CD14-positive monocyte (primary cell): Measurements from ENCODE around the gene JAK1. TPM values are rescaled to one million over a fixed set of nuclear protein-coding genes. Genes with fewer than 3 reads are reported as not detected.

Experiments
- DNase-seq, 3 donors: peaks; one replicate each; pipeline ENCODE4 v3.0.0-alpha.2; 2011 to 2022
- H2AFZ ChIP-seq: 2 replicates; pipeline ENCODE4 v1.6.0; 2012; ENCODE audit warnings: mild to moderate bottlenecking, low read depth, low read length, inconsistent platforms; ENCODE audit not compliant: insufficient read depth, poor library complexity, severe bottlenecking
- H3K27ac ChIP-seq, 2 donors: 1 replicate in 1 of 2; 2 replicates in 1 of 2; pipeline ENCODE4 v1.5.1; 2012 to 2013; ENCODE audit warnings: low read length in 2 of 2, control low read depth in 1 of 2, inconsistent platforms in 1 of 2, low read depth in 1 of 2, mild to moderate bottlenecking in 1 of 2
- H3K27me3 ChIP-seq, 2 donors: one replicate each; pipeline versions ENCODE4 v1.6.0 to v1.6.1; 2011 to 2013; ENCODE audit warnings: low read length in 2 of 2; ENCODE audit not compliant: control insufficient read depth in 2 of 2, insufficient read depth in 2 of 2
- H3K36me3 ChIP-seq, 2 donors: replicated peaks in 1 of 2; 1 replicate in 1 of 2; 2 replicates in 1 of 2; pipeline versions ENCODE4 v1.5.1 to v1.6.1; 2012 to 2013; ENCODE audit warnings: low read length in 2 of 2, control low read depth in 1 of 2, inconsistent platforms in 1 of 2, mild to moderate bottlenecking in 1 of 2; ENCODE audit not compliant: insufficient read depth in 2 of 2, control insufficient read depth in 1 of 2
- H3K4me1 ChIP-seq, 2 donors: 1 replicate in 1 of 2; 2 replicates in 1 of 2; pipeline versions ENCODE4 v1.5.1 to v1.6.1; 2012 to 2013; ENCODE audit warnings: low read length in 2 of 2, control low read depth in 1 of 2, inconsistent platforms in 1 of 2, mild to moderate bottlenecking in 1 of 2, moderate library complexity in 1 of 2; ENCODE audit not compliant: insufficient read depth in 2 of 2, control insufficient read depth in 1 of 2
- H3K4me2 ChIP-seq: replicated peaks from 2 replicates; pipeline ENCODE3; 2012; ENCODE audit warnings: low read length, moderate library complexity, mild to moderate bottlenecking; ENCODE audit not compliant: poor library complexity, severe bottlenecking; ENCODE audit errors: extremely low read depth
- H3K4me3 ChIP-seq, 3 experiments: fragments of 200-600 bp in 1 of 3; sonication (generic) in 1 of 3; replicated peaks in 1 of 3; 1 replicate in 2 of 3; 2 replicates in 1 of 3; pipeline ENCODE4 v1.5.1; 2011 to 2013; ENCODE audit warnings: low read length in 3 of 3, mild to moderate bottlenecking in 3 of 3, control low read depth in 2 of 3, low read depth in 2 of 3, inconsistent platforms in 1 of 3, moderate library complexity in 1 of 3
- H3K79me2 ChIP-seq: 2 replicates; pipeline ENCODE4 v1.6.0; 2012; ENCODE audit warnings: mild to moderate bottlenecking, control low read depth, inconsistent platforms, low read length, moderate library complexity; ENCODE audit not compliant: insufficient read depth
- H3K9ac ChIP-seq: 2 replicates; pipeline ENCODE4 v1.6.0; 2017; ENCODE audit warnings: low read length, mild to moderate bottlenecking; ENCODE audit not compliant: insufficient read depth, poor library complexity, severe bottlenecking
- H3K9me3 ChIP-seq, 2 donors: replicated peaks in 1 of 2; 1 replicate in 1 of 2; 2 replicates in 1 of 2; pipeline versions ENCODE4 v1.5.1 to v1.6.1; 2012 to 2013; ENCODE audit warnings: low read length in 2 of 2, control low read depth in 1 of 2; ENCODE audit not compliant: control insufficient read depth in 1 of 2, insufficient read depth in 1 of 2
- H4K20me1 ChIP-seq: 2 replicates; pipeline ENCODE4 v1.6.0; 2012; ENCODE audit warnings: mild to moderate bottlenecking, low read length, control low read depth, moderate library complexity; ENCODE audit not compliant: insufficient read depth
- H3K27ac Mint-ChIP-seq, 7 donors: one replicate each; pipeline ENCODE4 v1.8.0; 2020; ENCODE audit warnings: mild to moderate bottlenecking in 7 of 7, mixed read lengths in 7 of 7, moderate library complexity in 6 of 7, inconsistent platforms in 2 of 7
- H3K27me3 Mint-ChIP-seq, 3 donors: one replicate each; pipeline ENCODE4 v1.8.0; 2021 to 2022; ENCODE audit warnings: low read depth in 3 of 3, mild to moderate bottlenecking in 3 of 3, mixed read lengths in 3 of 3, moderate library complexity in 3 of 3, inconsistent platforms in 1 of 3
- H3K36me3 Mint-ChIP-seq, 2 donors: one replicate each; pipeline ENCODE4 v1.8.0; 2020; ENCODE audit warnings: mixed read lengths in 2 of 2, inconsistent platforms in 1 of 2, mild to moderate bottlenecking in 1 of 2
- H3K4me1 Mint-ChIP-seq: one replicate; pipeline ENCODE4 v1.8.0; 2020; ENCODE audit warnings: mild to moderate bottlenecking, mixed read lengths
- H3K4me3 Mint-ChIP-seq, 2 donors: one replicate each; pipeline ENCODE4 v1.8.0; 2020; ENCODE audit warnings: mild to moderate bottlenecking in 2 of 2, mixed read lengths in 2 of 2, moderate library complexity in 1 of 2
- H3K9me3 Mint-ChIP-seq, 7 donors: one replicate each; pipeline ENCODE4 v1.8.0; 2020 to 2022; ENCODE audit warnings: mixed read lengths in 7 of 7, mild to moderate bottlenecking in 6 of 7, moderate library complexity in 6 of 7, inconsistent platforms in 2 of 7
- CTCF ChIP-seq: fragments of 200-600 bp; IDR thresholded peaks from one replicate; pipeline ENCODE4 v1.8.0; 2022; ENCODE audit warnings: antibody characterized with exemption, mild to moderate bottlenecking
- WGBS: methylation state at CpG from one replicate; pipeline ENCODE4 v1.1.5; 2013; ENCODE audit warnings: missing lambda C conversion rate; ENCODE audit not compliant: insufficient coverage; 5-methylcytosine and 5-hydroxymethylcytosine counted together
- intact Hi-C, 2 donors: fragments of 100-400 bp; cut with micrococcal nuclease; formaldehyde crosslinking; loops; one replicate each; pipeline versions ENCODE4 v1.15.0 to v1.15.1; 2023
- polyA plus RNA-seq, 3 donors: library from polyadenylated mRNA; depleted of rRNA in 1 of 3; unstranded in 2 of 3; stranded (reverse) in 1 of 3; fragments of 300-500 nt in 2 of 3; fragments of >200 nt in 1 of 3; fragmentation: Illumina TruSeq in 2 of 3; gene quantifications; 1 replicate in 2 of 3; 2 replicates in 1 of 3; pipeline ENCODE4 v1.2.3, GENCODE V29; 2012 to 2021

Gene JAK1
- polyA plus RNA-seq, 3 donors, result 43.1 to 76.2 (median 72.6) TPM

DNA sequence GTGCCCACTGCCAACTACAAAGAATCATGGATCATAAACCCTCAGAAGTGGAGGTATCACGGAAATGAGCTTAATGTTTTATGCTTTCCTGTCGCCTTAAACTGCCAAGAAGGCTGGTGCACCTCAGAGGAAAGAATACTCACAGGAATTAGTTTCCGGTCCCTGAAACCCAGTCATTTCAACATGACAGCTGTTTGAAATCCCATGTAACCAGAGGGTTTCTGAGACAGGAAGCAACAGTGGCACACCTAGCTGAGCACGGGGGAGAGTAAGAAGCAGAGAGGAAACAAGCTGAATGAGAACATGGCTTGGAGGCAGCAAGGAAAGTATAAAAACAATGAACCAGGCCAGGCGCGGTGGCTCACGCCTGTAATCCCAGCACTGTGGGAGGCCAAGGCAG lies 3.9 kb downstream of the JAK1 start:
- Mint-ChIP-seq H3K27me3 (peaks cover 4% of the 10 kb centered on the region in 3 donors), H3K27ac (peak overlapping the region in 2 of 7 donors; percentile 22 to 47), H3K4me1 (peaks cover 81% of the 10 kb centered on the region), H3K4me3 (peak overlapping the region in 1 of 2 donors; percentile 11), H3K36me3 (peaks cover 0 to 17% of the 10 kb centered on the region in 2 donors), H3K9me3 (no peaks in the 10 kb centered on the region)
- intact Hi-C loops, result loop anchor here in 1 of 2 donors (10.0 kb wide), 2 partner anchors 48 to 98 kb away; no protein-coding TSS in a partner anchor
- H3K4me1 ChIP-seq, result peaks cover 56 to 72% of the 10 kb centered on the region in 2 donors
- H3K27me3 ChIP-seq, result no peaks in the 10 kb centered on the region
- 39% methylated on average over 7 of the region's 7 CpGs for WGBS
- no peak overlapping the region for H3K4me2 ChIP-seq
- no peak for TF ChIP-seq CTCF
- H3K27ac ChIP-seq, result no peak overlapping the region
- no peak overlapping the region for H3K9ac ChIP-seq
- H2AFZ ChIP-seq, result no peak overlapping the region
- no peak for DNase-seq
- no peaks in the 10 kb centered on the region for H3K36me3 ChIP-seq
- no peaks in the 10 kb centered on the region for H3K9me3 ChIP-seq
- H4K20me1 ChIP-seq, result peaks cover 85% of the 10 kb centered on the region
- no peak overlapping the region for H3K4me3 ChIP-seq
- peaks cover 86% of the 10 kb centered on the region for H3K79me2 ChIP-seq

GRCh38 chr1:64961923-64962322 lies 4.4 kb downstream of the JAK1 start:
- TF ChIP-seq CTCF, result no peak
- Histone ChIP-seq H4K20me1 (peaks cover 90% of the 10 kb centered on the region), H3K4me3 (no peak overlapping the region), H3K27ac (no peak overlapping the region), H3K9ac (no peak overlapping the region), H3K36me3 (no peaks in the 10 kb centered on the region), H3K4me1 (peaks cover 58 to 74% of the 10 kb centered on the region in 2 donors), H3K9me3 (no peaks in the 10 kb centered on the region), H2AFZ (no peak overlapping the region), H3K27me3 (no peaks in the 10 kb centered on the region), H3K4me2 (no peak overlapping the region), H3K79me2 (peaks cover 87% of the 10 kb centered on the region)
- no peak overlapping the region for H3K27ac Mint-ChIP-seq
- H3K4me1 Mint-ChIP-seq, result peaks cover 76% of the 10 kb centered on the region
- intact Hi-C loops, result loop anchor here in 1 of 2 donors (10.0 kb wide), 2 partner anchors 47 to 97 kb away; no protein-coding TSS in a partner anchor
- no CpG with 5 or more reads among the region's 1 CpG for WGBS
- H3K36me3 Mint-ChIP-seq, result peaks cover 0 to 17% of the 10 kb centered on the region in 2 donors
- no peak overlapping the region for H3K4me3 Mint-ChIP-seq
- no peak for DNase-seq
- H3K9me3 Mint-ChIP-seq, result no peaks in the 10 kb centered on the region
- no peaks in the 10 kb centered on the region for H3K27me3 Mint-ChIP-seq
